OCI-LY7 (cell line): ENCODE results near the gene SLC2A13. TPM values are rescaled to one million over a fixed set of nuclear protein-coding genes. Genes with fewer than 3 reads are reported as not detected.

ENCODE experiments used
- BruUV-seq: library from RNA; stranded (reverse); fragments of 400-500 nt; replicated peaks from 2 replicates; lab custom pipeline; 2021; lab: Mats Ljungman, UMichigan
- CTCF ChIA-PET: fragments of 300-600 bp; sonication (Branson Sonifier 250); formaldehyde crosslinking; loops from one replicate; lab custom pipeline; 2022; ENCODE audit warnings: antibody characterized with exemption; ENCODE audit not compliant: unreplicated experiment; lab: Charles Lee
- POLR2A ChIA-PET: fragments of 300-600 bp; sonication (Branson Sonifier 250); formaldehyde crosslinking; loops from one replicate; lab custom pipeline; 2022; ENCODE audit warnings: antibody characterized with exemption; lab: Charles Lee
- DNase-seq: peaks from one replicate; pipeline ENCODE4 v3.0.0-alpha.2; 2015; ENCODE audit warnings: low spot score
- H2AFZ ChIP-seq: fragments of 200-600 bp; sonication (generic), shearing (Covaris generic); 2 replicates; pipeline ENCODE4 v1.6.1; 2014; ENCODE audit warnings: mild to moderate bottlenecking, antibody characterized with exemption, low read length, moderate library complexity
- H3K27ac ChIP-seq: fragments of 200-600 bp; sonication (generic); 2 replicates; pipeline ENCODE4 v1.5.1; 2014; ENCODE audit warnings: mixed run types, low read depth, mild to moderate bottlenecking, moderate library complexity, low read length, inconsistent platforms; ENCODE audit not compliant: poor library complexity, severe bottlenecking
- H3K36me3 ChIP-seq: fragments of 200-600 bp; sonication (generic); 2 replicates; pipeline ENCODE4 v1.6.1; 2014; ENCODE audit warnings: mild to moderate bottlenecking, antibody characterized with exemption, low read length, moderate library complexity, mixed read lengths; ENCODE audit not compliant: insufficient read depth
- H3K4me1 ChIP-seq: fragments of 200-600 bp; sonication (generic); 2 replicates; pipeline ENCODE4 v1.5.1; 2014; ENCODE audit warnings: mild to moderate bottlenecking, low read length; ENCODE audit not compliant: insufficient read depth, poor library complexity, severe bottlenecking
- H3K4me2 ChIP-seq: fragments of 200-600 bp; sonication (generic); 2 replicates; pipeline ENCODE4 v1.6.1; 2014; ENCODE audit warnings: mild to moderate bottlenecking, low read length
- H3K4me3 ChIP-seq: fragments of 200-600 bp; sonication (generic); 2 replicates; pipeline ENCODE4 v1.5.1; 2014; ENCODE audit warnings: mild to moderate bottlenecking, low read depth, low read length; ENCODE audit not compliant: poor library complexity, severe bottlenecking
- H3K79me2 ChIP-seq: fragments of 200-600 bp; sonication (generic); 2 replicates; pipeline ENCODE4 v1.6.1; 2016; ENCODE audit warnings: low read depth, mild to moderate bottlenecking, low read length, moderate library complexity, mixed read lengths; ENCODE audit not compliant: insufficient read depth
- H3K9me2 ChIP-seq: fragments of 200-600 bp; sonication (generic); 2 replicates; pipeline ENCODE4 v1.6.1; 2016; ENCODE audit warnings: mild to moderate bottlenecking, low read length, mixed read lengths; ENCODE audit not compliant: insufficient read depth
- H3K9me3 ChIP-seq: fragments of 200-600 bp; sonication (generic); 2 replicates; pipeline ENCODE4 v1.6.1; 2014; ENCODE audit warnings: mild to moderate bottlenecking, mixed run types, low read length, mixed read lengths
- H4K20me1 ChIP-seq: fragments of 200-600 bp; sonication (generic); 2 replicates; pipeline ENCODE4 v1.6.1; 2014; ENCODE audit warnings: mild to moderate bottlenecking, antibody characterized with exemption, low read length, moderate library complexity, mixed read lengths; ENCODE audit not compliant: insufficient read depth
- CTCF ChIP-seq: fragments of 200-600 bp; sonication (generic); conservative IDR thresholded peaks from 2 replicates; pipeline ENCODE4 v1.5.1; 2014; ENCODE audit warnings: mild to moderate bottlenecking, antibody characterized with exemption, low read length, moderate library complexity, mixed read lengths
- EZH2phosphoT487 ChIP-seq: fragments of 200-600 bp; sonication (generic); IDR thresholded peaks from 2 replicates; pipeline ENCODE4 v1.6.1; 2018; ENCODE audit warnings: low read depth, borderline replicate concordance, mild to moderate bottlenecking, mixed run types, antibody characterized with exemption, low read length, moderate library complexity, mixed read lengths
- intact Hi-C: fragments of 100-400 bp; cut with micrococcal nuclease; formaldehyde crosslinking; loops from one replicate; pipeline ENCODE4 v1.10.0; 2022; ENCODE audit not compliant: unreplicated experiment
- total RNA-seq, 2 experiments: library from RNA; depleted of rRNA in 1 of 2; stranded (reverse); fragments of >200 nt in 1 of 2; shearing (Covaris generic) in 1 of 2; gene quantifications; 2 replicates each; pipeline ENCODE4 v1.2.3, GENCODE V29; 2014 to 2022

Gene SLC2A13
- total RNA-seq, 2 experiments from 2014 or later, result 12.4 to 16.5 TPM

GRCh38 chr12:39830852-39831520 is 274.9 kb downstream of the SLC2A13 start:
- Histone ChIP-seq H3K36me3 (no peaks in the 10 kb centered on the region), H3K4me3 (no peak overlapping the region), H3K9me3 (no peaks in the 10 kb centered on the region), H3K4me2 (no peak overlapping the region), H4K20me1 (no peaks in the 10 kb centered on the region), H2AFZ (no peak overlapping the region), H3K4me1 (no peaks in the 10 kb centered on the region), H3K9me2 (no peaks in the 10 kb centered on the region), H3K27ac (no peak overlapping the region), H3K79me2 (no peaks in the 10 kb centered on the region)
- TF ChIP-seq EZH2phosphoT487, result no peak
- TF ChIP-seq CTCF, result no peak
- intact Hi-C loops, result no loop called here
- ChIA-PET POLR2A (no interaction called here), CTCF (no interaction called here)
- no TSS peak for BruUV-seq
- no peak for DNase-seq

GRCh38 chr12:39830171-39830570 is 275.7 kb downstream of the SLC2A13 start:
- intact Hi-C loops, result no loop called here
- Histone ChIP-seq H3K4me1 (no peaks in the 10 kb centered on the region), H3K9me2 (no peaks in the 10 kb centered on the region), H3K27ac (no peak overlapping the region), H3K4me3 (no peak overlapping the region), H2AFZ (no peak overlapping the region), H3K9me3 (no peaks in the 10 kb centered on the region), H4K20me1 (no peaks in the 10 kb centered on the region), H3K79me2 (no peaks in the 10 kb centered on the region), H3K36me3 (no peaks in the 10 kb centered on the region), H3K4me2 (no peak overlapping the region)
- ChIA-PET POLR2A (interaction anchor here (0.6 kb wide), 1 partner anchor 138 kb away, joined by 3 read pairs; no protein-coding TSS in a partner anchor), CTCF (no interaction called here)
- TF ChIP-seq CTCF (no peak), EZH2phosphoT487 (no peak)
- BruUV-seq, result no TSS peak
- no peak for DNase-seq

- no peaks in the 10 kb centered on the region for H3K4me1 ChIP-seq
- H3K4me3 ChIP-seq, result no peak overlapping the region
- ChIA-PET CTCF (no interaction called here), POLR2A (no interaction called here)
- no peak overlapping the region for H2AFZ ChIP-seq
- no peak overlapping the region for H3K4me2 ChIP-seq
- DNase-seq, result no peak
- no TSS peak for BruUV-seq
- no peak overlapping the region for H3K27ac ChIP-seq
- no peak for TF ChIP-seq EZH2phosphoT487
- TF ChIP-seq CTCF, result 0 out of 2 replicates have a peak, but pooled peaks have one; percentile 12
- H3K79me2 ChIP-seq, result no peaks in the 10 kb centered on the region
- no peaks in the 10 kb centered on the region for H3K9me3 ChIP-seq
- no peaks in the 10 kb centered on the region for H3K36me3 ChIP-seq
- intact Hi-C loops, result no loop called here
- H4K20me1 ChIP-seq, result no peaks in the 10 kb centered on the region
- no peaks in the 10 kb centered on the region for H3K9me2 ChIP-seq
Measured at GRCh38 chr12:39824505-39825212, 281.2 kb downstream of the SLC2A13 start.
